Measurements from ENCODE around the gene OTOG.

Gene OTOG

DNA sequence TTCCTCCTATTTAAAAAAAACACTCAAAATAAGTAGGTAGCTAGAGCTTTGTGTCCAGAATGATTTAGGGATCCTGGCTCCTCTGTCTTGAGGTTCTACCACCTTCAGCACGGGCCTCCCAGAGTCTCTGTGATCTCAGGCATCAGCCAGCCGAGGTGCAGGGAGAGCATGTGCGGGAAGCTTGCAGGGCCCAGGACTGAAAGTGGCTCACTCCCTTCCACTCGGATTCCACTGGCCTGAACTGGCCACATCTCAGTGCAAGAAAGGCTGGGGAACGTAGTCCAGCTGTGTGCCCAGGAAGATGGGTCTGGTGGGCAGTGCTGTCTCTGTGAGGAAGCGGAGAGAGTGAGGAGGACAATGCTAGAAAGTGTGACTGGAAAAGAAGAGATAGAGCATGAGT is 104.0 kb downstream of the OTOG start:
- H4K20me1 ChIP-seq (ENCODE audit: control insufficient read depth, insufficient read depth, low read depth, low read length), result no peaks in the 10 kb centered on the region
- H3K9me2 ChIP-seq (replicated peaks; ENCODE audit: control insufficient read depth, low read length), result no peaks in the 10 kb centered on the region
- H3K79me2 ChIP-seq (ENCODE audit: control insufficient read depth, low read length), result no peaks in the 10 kb centered on the region
- no peak overlapping the region for H3K4me3 ChIP-seq (ENCODE audit: low read length)
- no peak overlapping the region for H3K27ac ChIP-seq (ENCODE audit: low read depth, low read length)
- no peak overlapping the region for H3K4me2 ChIP-seq (ENCODE audit: low read length)
- no peaks in the 10 kb centered on the region for H3F3A ChIP-seq (ENCODE audit: control insufficient read depth, insufficient read depth)
- no peaks in the 10 kb centered on the region for H3K9me3 ChIP-seq (ENCODE audit: control insufficient read depth, insufficient read depth, low read length)
- H3K36me3 ChIP-seq (ENCODE audit: control insufficient read depth, low read length), result no peaks in the 10 kb centered on the region
- TF ChIP-seq, protein P1, sequence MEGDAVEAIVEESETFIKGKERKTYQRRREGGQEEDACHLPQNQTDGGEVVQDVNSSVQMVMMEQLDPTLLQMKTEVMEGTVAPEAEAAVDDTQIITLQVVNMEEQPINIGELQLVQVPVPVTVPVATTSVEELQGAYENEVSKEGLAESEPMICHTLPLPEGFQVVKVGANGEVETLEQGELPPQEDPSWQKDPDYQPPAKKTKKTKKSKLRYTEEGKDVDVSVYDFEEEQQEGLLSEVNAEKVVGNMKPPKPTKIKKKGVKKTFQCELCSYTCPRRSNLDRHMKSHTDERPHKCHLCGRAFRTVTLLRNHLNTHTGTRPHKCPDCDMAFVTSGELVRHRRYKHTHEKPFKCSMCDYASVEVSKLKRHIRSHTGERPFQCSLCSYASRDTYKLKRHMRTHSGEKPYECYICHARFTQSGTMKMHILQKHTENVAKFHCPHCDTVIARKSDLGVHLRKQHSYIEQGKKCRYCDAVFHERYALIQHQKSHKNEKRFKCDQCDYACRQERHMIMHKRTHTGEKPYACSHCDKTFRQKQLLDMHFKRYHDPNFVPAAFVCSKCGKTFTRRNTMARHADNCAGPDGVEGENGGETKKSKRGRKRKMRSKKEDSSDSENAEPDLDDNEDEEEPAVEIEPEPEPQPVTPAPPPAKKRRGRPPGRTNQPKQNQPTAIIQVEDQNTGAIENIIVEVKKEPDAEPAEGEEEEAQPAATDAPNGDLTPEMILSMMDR (IDR thresholded peaks at IDR 0.05; ENCODE audit: low read depth, low read length, poor library complexity, severe bottlenecking), result no peak
- no peak for TF ChIP-seq EZH2phosphoT487 (IDR thresholded peaks at IDR 0.05; ENCODE audit: borderline replicate concordance, low read length)
- H3K4me1 ChIP-seq (ENCODE audit: control insufficient read depth, low read length), result no peaks in the 10 kb centered on the region
- peaks cover 15% of the 10 kb centered on the region; the same call in 1 of the 2 replicates for H3K27me3 ChIP-seq (ENCODE audit: control insufficient read depth, low read length)

DNA sequence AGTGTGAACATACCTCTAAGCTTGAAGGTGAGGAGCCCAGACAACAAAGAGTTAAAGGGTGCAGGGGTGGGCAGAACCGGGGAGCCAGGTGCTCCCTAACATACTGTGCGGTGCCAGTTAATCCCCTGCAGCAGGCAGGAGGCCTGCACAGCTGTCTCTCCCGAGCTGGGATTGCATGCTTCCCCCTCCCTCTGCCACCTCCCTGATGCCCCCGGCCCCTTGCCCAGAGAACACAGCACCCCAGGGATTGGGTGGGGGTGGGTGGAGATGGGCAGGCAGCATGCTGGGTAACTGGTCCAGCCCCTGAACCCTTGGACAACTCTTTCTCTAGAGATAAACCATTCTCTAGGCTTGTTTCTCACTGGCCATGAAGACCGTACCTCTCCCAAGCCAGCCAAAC is 104.6 kb downstream of the OTOG start:
- Histone ChIP-seq H3K4me1 (ENCODE audit: control insufficient read depth, low read length) (no peaks in the 10 kb centered on the region), H3F3A (ENCODE audit: control insufficient read depth, insufficient read depth) (no peaks in the 10 kb centered on the region)
- no peak for TF ChIP-seq EZH2phosphoT487 (IDR thresholded peaks at IDR 0.05; ENCODE audit: borderline replicate concordance, low read length)
- TF ChIP-seq, protein P1 (IDR thresholded peaks at IDR 0.05; ENCODE audit: low read depth, low read length, poor library complexity, severe bottlenecking), result no peak

DNA sequence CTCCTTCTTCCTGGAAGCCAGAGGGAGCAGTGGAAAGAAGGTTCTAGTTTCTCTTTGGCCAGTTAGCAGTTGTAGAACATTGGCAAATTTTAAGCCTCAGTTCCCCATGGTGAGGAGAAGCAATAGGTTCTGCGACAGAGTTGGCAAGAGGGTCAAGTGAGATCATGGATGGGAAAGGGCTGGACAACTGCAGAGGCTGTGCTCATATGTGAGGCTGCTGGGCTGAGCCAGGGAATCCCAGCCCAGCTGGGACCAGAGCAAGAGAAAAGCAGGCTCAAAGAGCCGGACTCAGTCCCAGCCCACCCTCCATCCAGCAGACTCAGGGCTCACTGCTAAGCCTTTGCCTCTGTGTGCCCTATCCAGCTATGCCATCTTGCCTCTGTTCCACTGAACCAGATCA is 105.5 kb downstream of the OTOG start:
- H3K79me2 ChIP-seq (ENCODE audit: control insufficient read depth, low read length), result no peaks in the 10 kb centered on the region
- H3K4me2 ChIP-seq (ENCODE audit: low read length), result no peak overlapping the region
- H3K36me3 ChIP-seq (ENCODE audit: control insufficient read depth, low read length), result no peaks in the 10 kb centered on the region
- peaks cover 15% of the 10 kb centered on the region; the same call in 1 of the 2 replicates for H3K27me3 ChIP-seq (ENCODE audit: control insufficient read depth, low read length)
- no peaks in the 10 kb centered on the region for H4K20me1 ChIP-seq (ENCODE audit: control insufficient read depth, insufficient read depth, low read depth, low read length)
- H3K27ac ChIP-seq (ENCODE audit: low read depth, low read length), result no peak overlapping the region
- no peak for TF ChIP-seq EZH2phosphoT487 (IDR thresholded peaks at IDR 0.05; ENCODE audit: borderline replicate concordance, low read length)
- TF ChIP-seq, protein P1 (IDR thresholded peaks at IDR 0.05; ENCODE audit: low read depth, low read length, poor library complexity, severe bottlenecking), result no peak
- no peak overlapping the region for H3K4me3 ChIP-seq (ENCODE audit: low read length)
- no peaks in the 10 kb centered on the region for H3K9me3 ChIP-seq (ENCODE audit: control insufficient read depth, insufficient read depth, low read length)
- H3K9me2 ChIP-seq (replicated peaks; ENCODE audit: control insufficient read depth, low read length), result no peaks in the 10 kb centered on the region
- no peaks in the 10 kb centered on the region for H3F3A ChIP-seq (ENCODE audit: control insufficient read depth, insufficient read depth)
- H3K4me1 ChIP-seq (ENCODE audit: control insufficient read depth, low read length), result no peaks in the 10 kb centered on the region

More for the DNA sequence above, 104.6 kb downstream of the OTOG start:
- Histone ChIP-seq H3K9me3 (ENCODE audit: control insufficient read depth, insufficient read depth, low read length) (no peaks in the 10 kb centered on the region), H3K4me3 (ENCODE audit: low read length) (no peak overlapping the region), H3K79me2 (ENCODE audit: control insufficient read depth, low read length) (no peaks in the 10 kb centered on the region), H3K27ac (ENCODE audit: low read depth, low read length) (no peak overlapping the region), H3K36me3 (ENCODE audit: control insufficient read depth, low read length) (no peaks in the 10 kb centered on the region), H3K27me3 (ENCODE audit: control insufficient read depth, low read length) (peaks cover 15% of the 10 kb centered on the region; the same call in 1 of the 2 replicates), H3K4me2 (ENCODE audit: low read length) (no peak overlapping the region), H4K20me1 (ENCODE audit: control insufficient read depth, insufficient read depth, low read depth, low read length) (no peaks in the 10 kb centered on the region), H3K9me2 (replicated peaks; ENCODE audit: control insufficient read depth, low read length) (no peaks in the 10 kb centered on the region)

Measured in DOHH2 (cell line).